ENCODE measurements around the gene PAPSS2.

The PAPSS2 gene

DNA sequence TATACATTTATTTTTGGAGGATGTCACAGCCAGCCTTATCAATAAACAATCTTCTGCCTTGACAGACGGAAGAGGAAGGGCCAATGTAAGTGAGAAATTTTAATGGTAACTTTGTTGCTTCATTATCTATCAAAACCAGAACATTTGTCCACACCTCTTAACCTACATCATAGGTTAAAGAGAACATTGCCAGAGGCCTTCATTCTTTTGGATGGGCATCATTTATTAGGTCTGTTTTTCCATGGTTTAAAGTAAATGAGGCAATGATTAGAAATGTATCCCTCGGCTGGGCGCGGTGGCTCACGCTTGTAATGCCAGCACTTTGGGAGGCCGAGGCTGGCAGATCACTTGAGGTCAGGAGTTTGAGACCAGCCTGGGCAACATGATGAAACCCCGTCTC, 29.5 kb upstream of the PAPSS2 start:
- Histone ChIP-seq H3K4me3 (ENCODE audit: control insufficient read depth in 1 of 7, extremely low read depth in 1 of 7, insufficient read depth in 4 of 7, low read depth in 2 of 7, low read length in 6 of 7) (no peak overlapping the region), H3K27me3 (replicated peaks in 2 of 5; ENCODE audit: control insufficient read depth in 4 of 5, insufficient read depth in 5 of 5, low read length in 4 of 5) (no peaks in the 10 kb centered on the region), H3K4me1 (ENCODE audit: control extremely low read depth in 1 of 4, control insufficient read depth in 4 of 4, insufficient read depth in 4 of 4, low read length in 3 of 4) (no peaks in the 10 kb centered on the region), H3K9me3 (ENCODE audit: control extremely low read depth in 1 of 5, control insufficient read depth in 4 of 5, insufficient read depth in 2 of 5, low read depth in 1 of 5, low read length in 4 of 5) (peaks cover 0 to 1% (median 0%) of the 10 kb centered on the region in 5 experiments), H3K36me3 (ENCODE audit: control insufficient read depth in 4 of 4, insufficient read depth in 4 of 4, low read length in 3 of 4) (no peaks in the 10 kb centered on the region), H3K27ac (ENCODE audit: insufficient read depth in 1 of 2, low read depth in 1 of 2, low read length in 2 of 2, poor library complexity in 1 of 2, severe bottlenecking in 2 of 2) (no peak overlapping the region)
- WGBS (ENCODE audit: insufficient coverage): 98% methylated on average over 6 of the region's 7 CpGs
- ChIA-PET POLR2A (no interaction called here), CTCF (interaction anchor here (0.6 to 1.8 kb wide), 2 partner anchors 28 to 789 kb away, joined by 3 to 4 read pairs; no protein-coding TSS in a partner anchor)
- DNase-seq: no peak

DNA sequence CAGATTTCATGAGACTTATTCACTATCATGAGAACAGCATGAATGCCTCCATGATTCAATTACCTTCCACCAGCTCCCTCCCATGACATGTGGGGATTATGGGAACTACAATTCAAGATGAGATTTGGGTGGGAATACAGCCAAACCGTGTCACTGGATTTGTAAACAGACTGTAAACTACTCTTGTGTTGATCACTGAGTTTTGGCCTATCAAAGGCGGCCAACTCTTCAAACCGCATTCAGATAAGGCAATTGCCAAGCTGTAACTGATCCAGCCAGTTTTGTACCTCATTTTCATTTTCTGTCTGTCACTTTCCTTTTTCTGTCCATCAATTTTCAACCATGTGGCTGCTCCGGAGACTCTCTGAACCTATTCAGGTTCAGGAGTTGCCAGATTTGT, 27.2 kb upstream of the PAPSS2 start:
- ChIA-PET CTCF (no interaction called here), POLR2A (no interaction called here)
- no peak for DNase-seq
- WGBS (ENCODE audit: insufficient coverage): 96% methylated on average over 4 of the region's 4 CpGs
- H3K27me3 ChIP-seq (replicated peaks in 2 of 5; ENCODE audit: control insufficient read depth in 4 of 5, insufficient read depth in 5 of 5, low read length in 4 of 5): no peaks in the 10 kb centered on the region
- no peak overlapping the region for H3K4me3 ChIP-seq (ENCODE audit: control insufficient read depth in 1 of 7, extremely low read depth in 1 of 7, insufficient read depth in 4 of 7, low read depth in 2 of 7, low read length in 6 of 7)
- H3K9me3 ChIP-seq (ENCODE audit: control extremely low read depth in 1 of 5, control insufficient read depth in 4 of 5, insufficient read depth in 2 of 5, low read depth in 1 of 5, low read length in 4 of 5): peaks cover 0 to 4% (median 0%) of the 10 kb centered on the region in 5 experiments
- no peak overlapping the region for H3K27ac ChIP-seq (ENCODE audit: insufficient read depth in 1 of 2, low read depth in 1 of 2, low read length in 2 of 2, poor library complexity in 1 of 2, severe bottlenecking in 2 of 2)
- no peaks in the 10 kb centered on the region for H3K36me3 ChIP-seq (ENCODE audit: control insufficient read depth in 4 of 4, insufficient read depth in 4 of 4, low read length in 3 of 4)
- H3K4me1 ChIP-seq (ENCODE audit: control extremely low read depth in 1 of 4, control insufficient read depth in 4 of 4, insufficient read depth in 4 of 4, low read length in 3 of 4): no peaks in the 10 kb centered on the region

DNA sequence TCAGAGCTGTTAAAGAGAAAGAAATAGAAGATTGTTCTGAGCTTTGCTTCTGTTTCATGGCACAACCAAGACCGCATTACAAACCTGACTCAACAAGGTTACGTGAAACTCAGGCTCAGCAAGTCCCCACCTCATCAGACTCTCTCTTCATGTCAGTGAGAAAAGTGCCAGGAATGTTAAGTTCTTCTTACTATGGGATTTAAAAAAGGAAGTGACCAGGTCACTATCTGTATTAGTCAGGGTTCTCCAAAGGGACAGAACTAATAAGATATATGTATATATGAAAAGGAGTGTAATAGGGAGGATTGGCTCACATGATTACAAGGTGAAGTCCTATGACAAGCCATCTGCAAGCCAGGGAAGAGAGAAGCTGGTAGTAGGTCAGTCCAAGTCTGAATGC, 25.4 kb upstream of the PAPSS2 start:
- peaks cover 0 to 4% (median 0%) of the 10 kb centered on the region in 5 experiments for H3K9me3 ChIP-seq (ENCODE audit: control extremely low read depth in 1 of 5, control insufficient read depth in 4 of 5, insufficient read depth in 2 of 5, low read depth in 1 of 5, low read length in 4 of 5)
- H3K27ac ChIP-seq (ENCODE audit: insufficient read depth in 1 of 2, low read depth in 1 of 2, low read length in 2 of 2, poor library complexity in 1 of 2, severe bottlenecking in 2 of 2): no peak overlapping the region
- H3K4me3 ChIP-seq (ENCODE audit: control insufficient read depth in 1 of 7, extremely low read depth in 1 of 7, insufficient read depth in 4 of 7, low read depth in 2 of 7, low read length in 6 of 7): no peak overlapping the region
- CTCF ChIA-PET: interaction anchor here (1.0 kb wide), 1 partner anchor 17 kb away, joined by 3 read pairs; no protein-coding TSS in a partner anchor
- H3K36me3 ChIP-seq (ENCODE audit: control insufficient read depth in 4 of 4, insufficient read depth in 4 of 4, low read length in 3 of 4): no peaks in the 10 kb centered on the region
- 92% methylated on average over 2 of the region's 2 CpGs for WGBS (ENCODE audit: insufficient coverage)
- no peaks in the 10 kb centered on the region for H3K27me3 ChIP-seq (replicated peaks in 2 of 5; ENCODE audit: control insufficient read depth in 4 of 5, insufficient read depth in 5 of 5, low read length in 4 of 5)
- no peaks in the 10 kb centered on the region for H3K4me1 ChIP-seq (ENCODE audit: control extremely low read depth in 1 of 4, control insufficient read depth in 4 of 4, insufficient read depth in 4 of 4, low read length in 3 of 4)
- POLR2A ChIA-PET: no interaction called here
- no peak for DNase-seq

DNA sequence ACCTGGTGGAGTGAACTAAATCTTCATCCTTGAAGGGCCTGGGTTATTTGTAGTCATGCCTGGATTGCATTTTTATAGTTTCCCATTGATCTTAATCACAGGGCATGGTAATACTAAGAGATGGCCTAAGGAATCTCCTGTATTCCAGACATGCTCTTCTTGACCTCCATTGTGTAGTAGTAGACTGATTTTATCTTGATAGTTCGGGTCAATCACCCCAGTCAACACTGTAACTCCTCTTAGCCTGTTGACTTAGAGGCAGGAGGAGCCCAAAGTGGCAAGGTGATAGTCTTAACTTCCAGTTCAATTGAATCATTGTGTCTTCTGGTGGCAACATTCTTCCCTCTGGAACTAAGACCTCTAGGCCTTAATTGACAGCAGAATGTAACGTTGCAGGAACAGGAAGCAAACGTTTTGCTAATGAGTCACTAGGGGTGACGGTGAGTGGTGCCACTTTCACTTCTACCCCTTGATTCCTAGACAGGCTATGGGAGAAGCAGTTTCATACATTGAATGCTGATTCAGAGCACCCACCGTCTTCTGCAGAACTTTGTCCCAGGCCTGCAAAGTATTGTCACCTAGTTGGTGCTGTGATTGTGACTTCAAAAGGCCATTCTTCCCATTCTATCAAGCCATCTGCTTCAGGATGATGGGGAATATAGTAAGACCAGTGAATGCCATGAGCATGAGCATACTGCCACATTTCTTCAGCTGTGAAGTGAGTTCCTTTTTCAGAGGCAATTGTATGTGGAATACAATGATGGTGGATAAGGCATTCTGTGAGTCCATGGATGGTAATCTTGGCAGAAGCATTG, 24.0 kb upstream of the PAPSS2 start:
- 53% methylated on average over 4 of the region's 5 CpGs for WGBS (ENCODE audit: insufficient coverage)
- H3K4me3 ChIP-seq (ENCODE audit: control insufficient read depth in 1 of 7, extremely low read depth in 1 of 7, insufficient read depth in 4 of 7, low read depth in 2 of 7, low read length in 6 of 7): no peak overlapping the region
- POLR2A ChIA-PET: no interaction called here
- CTCF ChIA-PET: no interaction called here
- DNase-seq: peak in 2 of 3 donors; percentile 40 to 41
- no peaks in the 10 kb centered on the region for H3K36me3 ChIP-seq (ENCODE audit: control insufficient read depth in 4 of 4, insufficient read depth in 4 of 4, low read length in 3 of 4)
- no peak overlapping the region for H3K27ac ChIP-seq (ENCODE audit: insufficient read depth in 1 of 2, low read depth in 1 of 2, low read length in 2 of 2, poor library complexity in 1 of 2, severe bottlenecking in 2 of 2)
- peaks cover 0 to 4% (median 0%) of the 10 kb centered on the region in 5 experiments for H3K9me3 ChIP-seq (ENCODE audit: control extremely low read depth in 1 of 5, control insufficient read depth in 4 of 5, insufficient read depth in 2 of 5, low read depth in 1 of 5, low read length in 4 of 5)
- H3K27me3 ChIP-seq (replicated peaks in 2 of 5; ENCODE audit: control insufficient read depth in 4 of 5, insufficient read depth in 5 of 5, low read length in 4 of 5): no peaks in the 10 kb centered on the region
- no peaks in the 10 kb centered on the region for H3K4me1 ChIP-seq (ENCODE audit: control extremely low read depth in 1 of 4, control insufficient read depth in 4 of 4, insufficient read depth in 4 of 4, low read length in 3 of 4)

DNA sequence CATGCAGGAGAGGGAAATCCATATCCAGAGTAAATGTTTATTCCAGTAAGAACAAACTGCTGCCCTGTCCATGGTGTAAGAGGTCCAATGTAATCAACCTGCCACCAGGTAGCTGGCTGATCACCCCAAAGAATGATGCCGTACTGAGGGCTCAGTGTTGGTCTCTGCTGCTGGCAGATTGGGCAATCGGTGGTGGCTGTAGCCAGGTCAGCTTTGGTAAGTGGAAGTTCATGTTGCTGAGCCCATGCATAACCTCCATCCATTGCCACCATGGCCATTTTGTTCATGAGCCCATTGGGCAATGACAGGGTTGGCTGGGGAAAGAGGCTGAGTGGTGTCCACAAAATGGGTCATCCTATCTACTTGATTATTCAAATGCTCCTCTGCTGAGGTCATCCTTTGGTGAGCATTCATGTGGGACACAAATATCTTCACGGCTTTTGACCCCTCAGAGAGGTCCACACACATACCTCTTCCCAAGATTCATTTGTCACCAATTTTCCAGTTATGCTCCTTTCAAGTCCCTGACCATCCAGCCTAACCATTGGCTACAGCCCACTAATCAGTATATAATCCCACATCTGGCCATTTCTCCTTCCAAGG, 23.3 kb upstream of the PAPSS2 start:
- Histone ChIP-seq H3K27ac (ENCODE audit: insufficient read depth in 1 of 2, low read depth in 1 of 2, low read length in 2 of 2, poor library complexity in 1 of 2, severe bottlenecking in 2 of 2) (no peak overlapping the region), H3K4me3 (ENCODE audit: control insufficient read depth in 1 of 7, extremely low read depth in 1 of 7, insufficient read depth in 4 of 7, low read depth in 2 of 7, low read length in 6 of 7) (no peak overlapping the region), H3K36me3 (ENCODE audit: control insufficient read depth in 4 of 4, insufficient read depth in 4 of 4, low read length in 3 of 4) (no peaks in the 10 kb centered on the region), H3K4me1 (ENCODE audit: control extremely low read depth in 1 of 4, control insufficient read depth in 4 of 4, insufficient read depth in 4 of 4, low read length in 3 of 4) (no peaks in the 10 kb centered on the region), H3K27me3 (replicated peaks in 2 of 5; ENCODE audit: control insufficient read depth in 4 of 5, insufficient read depth in 5 of 5, low read length in 4 of 5) (no peaks in the 10 kb centered on the region), H3K9me3 (ENCODE audit: control extremely low read depth in 1 of 5, control insufficient read depth in 4 of 5, insufficient read depth in 2 of 5, low read depth in 1 of 5, low read length in 4 of 5) (peaks cover 0 to 4% (median 0%) of the 10 kb centered on the region in 5 experiments)
- POLR2A ChIA-PET: no interaction called here
- WGBS (ENCODE audit: insufficient coverage): 97% methylated on average over 3 of the region's 3 CpGs
- CTCF ChIA-PET: no interaction called here
- no peak for DNase-seq

DNA sequence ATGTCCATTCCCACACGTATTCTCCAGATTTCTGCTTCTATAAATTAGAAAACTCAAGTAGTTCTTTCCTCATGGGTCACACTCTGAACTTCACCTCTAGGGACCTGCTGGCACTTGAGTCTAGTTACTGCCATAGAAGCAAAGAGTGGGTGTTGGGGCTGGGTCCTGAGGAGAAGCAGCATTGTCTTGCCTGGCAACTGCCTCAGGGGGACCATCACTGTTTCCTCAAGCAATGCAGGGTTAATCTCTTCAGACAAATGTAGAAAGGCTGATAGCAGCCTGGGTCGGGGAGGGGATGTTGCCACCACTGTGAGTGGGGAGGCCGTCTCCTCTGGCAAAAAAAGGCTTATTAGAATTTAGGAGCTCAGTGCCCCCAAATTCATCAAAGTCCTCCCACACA, 20.2 kb upstream of the PAPSS2 start:
- Histone ChIP-seq H3K27ac (ENCODE audit: insufficient read depth in 1 of 2, low read depth in 1 of 2, low read length in 2 of 2, poor library complexity in 1 of 2, severe bottlenecking in 2 of 2) (no peak overlapping the region), H3K4me3 (ENCODE audit: control insufficient read depth in 1 of 7, extremely low read depth in 1 of 7, insufficient read depth in 4 of 7, low read depth in 2 of 7, low read length in 6 of 7) (no peak overlapping the region), H3K4me1 (ENCODE audit: control extremely low read depth in 1 of 4, control insufficient read depth in 4 of 4, insufficient read depth in 4 of 4, low read length in 3 of 4) (no peaks in the 10 kb centered on the region), H3K36me3 (ENCODE audit: control insufficient read depth in 4 of 4, insufficient read depth in 4 of 4, low read length in 3 of 4) (no peaks in the 10 kb centered on the region), H3K9me3 (ENCODE audit: control extremely low read depth in 1 of 5, control insufficient read depth in 4 of 5, insufficient read depth in 2 of 5, low read depth in 1 of 5, low read length in 4 of 5) (peaks cover 0 to 4% (median 0%) of the 10 kb centered on the region in 5 experiments), H3K27me3 (replicated peaks in 2 of 5; ENCODE audit: control insufficient read depth in 4 of 5, insufficient read depth in 5 of 5, low read length in 4 of 5) (no peaks in the 10 kb centered on the region)
- DNase-seq: no peak
- WGBS (ENCODE audit: insufficient coverage): 94% methylated on average over 2 of the region's 3 CpGs
- ChIA-PET CTCF (no interaction called here), POLR2A (no interaction called here)

DNA sequence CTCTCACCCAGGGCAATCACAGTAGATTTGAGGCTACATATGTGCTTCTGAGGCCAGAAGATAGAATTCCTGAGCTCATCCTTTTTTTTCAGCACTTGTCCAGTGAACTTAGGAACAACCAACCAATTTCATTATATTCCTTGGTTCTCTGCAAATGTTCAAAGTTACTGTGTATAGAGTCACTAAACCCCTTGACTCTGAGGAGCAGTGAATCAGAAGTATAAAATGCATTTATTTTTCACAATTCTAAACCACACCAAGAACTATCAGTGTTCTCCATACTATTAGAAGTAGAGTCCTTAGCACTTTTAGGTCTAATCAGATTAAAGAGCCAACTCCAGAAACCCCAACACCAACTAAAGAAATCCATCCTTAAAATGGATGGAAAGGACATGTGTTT, 19.6 kb upstream of the PAPSS2 start:
- no peak for DNase-seq
- H3K27ac ChIP-seq (ENCODE audit: insufficient read depth in 1 of 2, low read depth in 1 of 2, low read length in 2 of 2, poor library complexity in 1 of 2, severe bottlenecking in 2 of 2): no peak overlapping the region
- no peak overlapping the region for H3K4me3 ChIP-seq (ENCODE audit: control insufficient read depth in 1 of 7, extremely low read depth in 1 of 7, insufficient read depth in 4 of 7, low read depth in 2 of 7, low read length in 6 of 7)
- H3K9me3 ChIP-seq (ENCODE audit: control extremely low read depth in 1 of 5, control insufficient read depth in 4 of 5, insufficient read depth in 2 of 5, low read depth in 1 of 5, low read length in 4 of 5): peaks cover 0 to 4% (median 0%) of the 10 kb centered on the region in 5 experiments
- ChIA-PET CTCF (no interaction called here), POLR2A (no interaction called here)
- H3K4me1 ChIP-seq (ENCODE audit: control extremely low read depth in 1 of 4, control insufficient read depth in 4 of 4, insufficient read depth in 4 of 4, low read length in 3 of 4): no peaks in the 10 kb centered on the region
- H3K27me3 ChIP-seq (replicated peaks in 2 of 5; ENCODE audit: control insufficient read depth in 4 of 5, insufficient read depth in 5 of 5, low read length in 4 of 5): no peaks in the 10 kb centered on the region
- H3K36me3 ChIP-seq (ENCODE audit: control insufficient read depth in 4 of 4, insufficient read depth in 4 of 4, low read length in 3 of 4): no peaks in the 10 kb centered on the region

Measured in common myeloid progenitor, CD34-positive (primary cell).